Fibroblast of skin of right quadriceps (primary cell): Measurements from ENCODE around the gene REPIN1.
A peak's percentile ranks its signal among the peaks of the same experiment; 100 is the strongest.

Source experiments
- DNase-seq: peaks from one replicate; pipeline ENCODE4 v3.0.0-alpha.2; 2013

REPIN1 gene

GRCh38 chr7:150337659-150338081 lies 31.0 kb upstream of the REPIN1 start:
- DNase-seq: no peak

- no peak for DNase-seq
Observed at GRCh38 chr7:150338166-150338829, 30.3 kb upstream of the REPIN1 start.

- DNase-seq: no peak
Observed at GRCh38 chr7:150339409-150339809, 29.2 kb upstream of the REPIN1 start.

- no peak for DNase-seq
Observed at GRCh38 chr7:150340024-150340749, 28.4 kb upstream of the REPIN1 start.

- DNase-seq: no peak
Observed at GRCh38 chr7:150340875-150341262, 27.8 kb upstream of the REPIN1 start.

- no peak for DNase-seq
Observed at GRCh38 chr7:150341263-150342120, 27.1 kb upstream of the REPIN1 start, which contains the start of gene RARRES2. RARRES2 (minus strand) TSS chr7:150341629; CDS start chr7:150340609, 1,020 bp downstream.

GRCh38 chr7:150342121-150342408 lies 26.6 kb upstream of the REPIN1 start:
- no peak for DNase-seq

GRCh38 chr7:150343225-150343624 lies 25.4 kb upstream of the REPIN1 start:
- DNase-seq: no peak

GRCh38 chr7:150344299-150344698 lies 24.3 kb upstream of the REPIN1 start:
- DNase-seq: no peak

- peak; percentile 32 for DNase-seq
Observed at GRCh38 chr7:150345012-150345411, 23.6 kb upstream of the REPIN1 start.

GRCh38 chr7:150346922-150347321 lies 21.7 kb upstream of the REPIN1 start:
- DNase-seq: no peak

- no peak for DNase-seq
Observed at GRCh38 chr7:150351587-150352194, 16.9 kb upstream of the REPIN1 start.

GRCh38 chr7:150355666-150356059 lies 13.0 kb upstream of the REPIN1 start:
- no peak for DNase-seq

GRCh38 chr7:150356265-150356897 lies 12.2 kb upstream of the REPIN1 start:
- peak; percentile 26 for DNase-seq

- no peak for DNase-seq
Observed at GRCh38 chr7:150357270-150357669, 11.4 kb upstream of the REPIN1 start.

- DNase-seq: no peak
Observed at GRCh38 chr7:150357771-150358427, 10.7 kb upstream of the REPIN1 start.

GRCh38 chr7:150358433-150358832 lies 10.2 kb upstream of the REPIN1 start:
- no peak for DNase-seq

- DNase-seq: no peak
Observed at GRCh38 chr7:150358988-150359621, 9.5 kb upstream of the REPIN1 start.

- DNase-seq: no peak
Observed at GRCh38 chr7:150359622-150360362, 8.8 kb upstream of the REPIN1 start.

GRCh38 chr7:150360363-150361058 lies 8.1 kb upstream of the REPIN1 start:
- DNase-seq: no peak
